HG03342 (cell line): ENCODE data around the gene SERPINA12.

Source experiments
- ATAC-seq: cut with Tn5 transposase; IDR thresholded peaks from one replicate; pipeline ENCODE4 v1.9.1; 2021; ENCODE audit warnings: mild to moderate bottlenecking, moderate library complexity; ENCODE audit not compliant: unreplicated experiment

SERPINA12 gene, protein sequence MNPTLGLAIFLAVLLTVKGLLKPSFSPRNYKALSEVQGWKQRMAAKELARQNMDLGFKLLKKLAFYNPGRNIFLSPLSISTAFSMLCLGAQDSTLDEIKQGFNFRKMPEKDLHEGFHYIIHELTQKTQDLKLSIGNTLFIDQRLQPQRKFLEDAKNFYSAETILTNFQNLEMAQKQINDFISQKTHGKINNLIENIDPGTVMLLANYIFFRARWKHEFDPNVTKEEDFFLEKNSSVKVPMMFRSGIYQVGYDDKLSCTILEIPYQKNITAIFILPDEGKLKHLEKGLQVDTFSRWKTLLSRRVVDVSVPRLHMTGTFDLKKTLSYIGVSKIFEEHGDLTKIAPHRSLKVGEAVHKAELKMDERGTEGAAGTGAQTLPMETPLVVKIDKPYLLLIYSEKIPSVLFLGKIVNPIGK

DNA sequence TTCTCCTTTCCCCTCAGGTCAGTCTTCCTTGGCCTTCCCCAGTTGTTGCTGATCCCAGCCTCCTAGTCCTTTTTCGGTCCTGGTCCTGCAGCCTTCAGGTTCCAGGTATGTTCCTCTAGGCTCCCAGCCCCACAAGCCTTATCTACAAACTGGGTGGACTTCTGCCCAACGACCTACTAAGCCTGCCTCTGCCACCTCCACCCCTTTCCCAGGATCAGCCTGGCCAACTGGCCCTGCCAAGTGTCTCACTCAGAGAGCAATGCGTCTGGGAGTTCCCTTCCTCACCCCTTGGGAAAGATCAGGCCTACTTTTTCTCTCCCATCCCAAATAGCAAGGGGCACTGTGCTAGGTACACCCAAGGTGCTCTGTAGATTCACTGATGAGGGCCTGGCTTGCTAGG is at the start of gene SERPINA12:
Gene SERPINA12, minus strand, starts transcription at position 114 of the 400 bp plus-strand sequence. CDS start 11,072 bp downstream, outside the sequence.
- no peak for ATAC-seq

DNA sequence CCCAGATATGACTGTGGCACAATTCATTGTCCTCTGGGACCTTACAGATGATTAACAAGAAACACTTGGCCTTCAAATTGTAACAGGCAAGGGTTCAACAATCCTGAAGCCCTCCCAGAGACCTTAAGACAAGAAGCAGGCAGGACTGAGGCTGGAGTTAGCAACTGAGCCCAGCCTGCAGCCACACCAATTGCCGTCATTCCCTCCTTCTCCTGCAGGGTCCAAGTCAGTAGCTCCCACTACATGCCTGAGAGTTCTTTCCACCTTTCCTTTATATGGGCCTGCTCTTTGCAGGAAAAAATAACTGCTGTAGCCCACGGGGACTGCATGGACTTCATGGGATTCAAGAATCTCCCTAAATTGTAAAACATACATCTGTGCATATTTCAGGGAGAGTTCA is 49.6 kb upstream of the SERPINA12 start:
- no peak for ATAC-seq

DNA sequence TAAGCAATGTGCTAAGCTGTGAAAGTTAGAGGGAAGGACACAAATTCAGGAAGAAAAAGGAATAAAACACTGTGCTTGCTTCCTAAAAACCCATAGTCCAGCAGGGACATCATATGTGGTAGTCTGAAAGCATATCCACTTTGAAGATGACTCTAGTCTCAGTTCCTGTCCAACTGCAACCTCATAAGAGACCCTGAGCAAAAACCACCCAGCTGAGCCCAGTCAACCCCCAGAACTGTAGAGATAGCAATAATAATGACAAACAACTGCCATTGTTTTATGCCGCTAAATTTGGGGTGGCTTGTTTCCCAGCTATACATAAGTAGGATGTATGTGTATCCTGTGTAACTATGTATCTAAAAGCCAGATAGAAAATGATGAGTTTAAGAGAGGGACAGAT is 48.1 kb upstream of the SERPINA12 start:
- no peak for ATAC-seq

DNA sequence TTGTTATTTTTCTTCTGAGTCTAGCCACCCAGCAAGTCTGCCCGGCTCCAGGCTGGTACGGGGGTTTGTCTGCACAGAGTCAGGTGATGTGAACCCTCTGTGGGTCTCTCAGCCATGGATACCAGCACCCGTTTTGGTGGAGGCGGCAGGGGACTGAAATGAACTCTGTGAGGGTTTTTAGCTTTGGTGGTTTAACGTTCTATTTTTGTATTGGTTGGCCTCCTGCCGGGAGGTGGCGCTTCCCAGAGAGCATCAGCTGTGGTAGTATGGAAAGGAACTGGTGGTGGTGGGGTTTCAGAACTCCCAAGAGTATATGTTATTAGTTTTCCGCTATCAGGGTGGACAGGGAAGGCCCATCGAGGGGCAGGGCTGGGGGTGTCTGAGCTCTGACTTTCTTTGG is 46.7 kb upstream of the SERPINA12 start:
- no peak for ATAC-seq

DNA sequence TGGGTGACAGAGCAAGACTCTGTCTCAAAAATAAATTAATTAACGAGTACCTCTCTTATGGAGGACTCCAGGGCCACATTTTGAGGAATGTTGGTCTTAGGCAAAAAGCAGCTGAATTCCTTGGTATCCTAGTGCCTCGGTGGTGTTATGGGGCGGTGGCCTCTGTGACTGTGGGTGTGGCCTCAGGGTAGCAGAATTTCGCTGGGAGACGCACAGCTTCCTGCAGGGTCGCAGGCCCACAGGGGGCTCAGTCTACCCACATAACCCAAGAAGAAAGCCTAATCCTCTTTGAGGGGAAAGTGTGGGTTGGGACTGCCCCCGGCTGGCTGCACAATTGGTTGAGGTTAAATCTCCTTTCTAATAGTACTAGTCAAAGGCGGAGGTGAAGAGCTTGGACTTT is 40.8 kb upstream of the SERPINA12 start:
- no peak for ATAC-seq

DNA sequence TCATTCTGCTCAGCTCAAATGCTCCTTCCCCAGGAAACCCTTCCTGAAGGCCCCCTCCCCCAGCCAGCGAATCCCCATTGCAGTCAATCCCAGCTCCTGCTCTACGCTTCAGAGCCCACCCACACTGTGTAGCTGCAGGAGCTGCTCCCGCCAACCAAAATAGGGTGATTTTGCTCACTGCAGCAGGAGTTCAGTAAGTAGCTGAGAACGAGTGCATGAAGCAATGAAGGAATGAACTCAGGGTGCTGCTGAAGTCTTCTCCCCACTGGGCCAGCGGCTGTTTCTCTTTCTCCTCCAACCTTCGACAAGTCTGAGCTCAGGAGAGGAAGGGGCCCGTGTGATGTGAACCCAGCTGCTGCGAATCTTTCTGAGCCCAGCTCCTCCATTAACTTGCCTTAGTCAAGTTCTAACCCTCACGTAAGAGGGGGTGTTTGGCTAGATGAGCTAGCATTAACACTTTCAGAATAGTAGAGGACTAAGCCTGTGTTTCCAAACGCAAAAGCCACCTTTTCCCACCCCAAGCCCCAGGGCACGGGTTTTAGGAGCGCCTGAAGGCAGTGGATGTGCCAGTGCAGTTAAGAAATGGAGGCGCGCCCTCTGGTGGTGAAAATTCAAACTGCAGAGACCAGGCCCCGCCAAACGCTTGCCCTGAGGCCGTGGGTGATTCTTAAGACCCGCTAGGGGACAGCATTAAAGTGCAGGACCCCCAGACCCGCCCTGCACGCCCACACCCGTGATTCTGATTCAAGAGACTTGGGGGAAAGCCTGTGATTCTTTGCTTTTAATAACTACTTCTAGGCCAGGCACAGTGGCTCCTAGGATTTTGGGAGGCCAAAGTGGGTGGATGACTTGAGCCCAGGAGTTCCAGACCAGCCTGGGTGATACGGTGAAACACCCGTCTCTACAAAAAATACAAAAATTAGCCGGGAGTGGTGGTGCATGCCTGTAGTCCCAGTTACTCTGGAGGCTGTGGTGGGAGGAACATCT is 40.0 kb upstream of the SERPINA12 start:
- no peak for ATAC-seq

DNA sequence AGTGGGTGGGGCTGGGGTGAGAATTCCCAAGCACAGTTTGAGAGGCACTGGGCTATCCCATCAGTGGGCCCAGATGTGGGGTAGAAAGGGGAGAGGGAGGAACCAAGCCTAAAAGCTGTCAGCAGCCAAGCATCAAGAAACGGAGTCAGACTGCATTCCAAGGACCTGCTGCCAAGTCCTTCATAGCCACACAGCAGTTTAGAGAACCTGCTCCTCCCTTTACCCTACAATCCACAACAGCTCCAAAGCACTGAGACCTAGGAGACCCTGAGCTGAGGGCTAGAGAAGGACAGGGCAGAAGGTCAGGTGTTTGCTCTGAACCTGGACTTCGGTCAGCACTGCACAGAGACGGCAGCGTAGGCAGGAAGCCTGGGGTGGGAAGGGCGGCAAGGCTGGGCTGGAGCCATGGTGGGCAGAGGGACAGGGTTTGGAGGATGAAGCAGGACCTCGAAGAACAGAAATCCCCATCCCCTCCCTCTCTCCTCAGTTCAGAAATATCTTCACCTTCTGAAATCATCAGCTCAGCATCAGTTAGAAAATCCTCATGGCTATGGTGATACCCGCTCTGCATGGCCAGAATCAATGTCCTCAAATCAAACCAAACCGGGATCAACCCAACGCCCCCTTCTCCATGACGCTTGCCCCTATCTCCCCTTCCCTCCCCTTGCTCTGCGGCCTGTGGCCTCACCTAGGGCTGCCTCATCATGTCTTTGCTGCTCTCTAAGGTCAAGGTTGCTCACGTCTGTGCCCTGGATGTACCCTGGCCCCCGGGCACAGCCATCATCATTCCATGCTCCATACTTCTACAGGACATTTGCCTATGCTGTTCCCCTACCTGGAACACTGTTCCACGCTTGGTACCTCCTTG is 39.1 kb upstream of the SERPINA12 start:
- ATAC-seq: no peak

DNA sequence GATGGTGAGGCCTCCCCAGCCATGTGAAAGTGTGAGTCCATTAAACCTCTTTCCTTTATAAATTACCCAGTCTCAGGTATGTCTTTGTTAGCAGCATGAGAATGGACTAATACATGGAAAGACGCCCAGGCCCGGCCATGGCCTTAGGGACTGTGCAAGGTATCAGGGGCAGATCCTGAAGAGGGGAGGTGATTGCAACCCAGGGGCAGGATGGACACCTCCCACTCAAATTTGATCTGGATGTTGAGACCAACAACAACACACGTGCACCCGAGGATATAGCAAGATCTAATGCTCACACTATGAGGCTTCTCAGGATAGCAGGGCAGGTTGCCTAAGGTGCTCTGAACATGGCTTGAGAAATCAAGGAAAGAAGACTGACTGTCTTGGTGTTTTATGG is 38.5 kb upstream of the SERPINA12 start:
- ATAC-seq: no peak

DNA sequence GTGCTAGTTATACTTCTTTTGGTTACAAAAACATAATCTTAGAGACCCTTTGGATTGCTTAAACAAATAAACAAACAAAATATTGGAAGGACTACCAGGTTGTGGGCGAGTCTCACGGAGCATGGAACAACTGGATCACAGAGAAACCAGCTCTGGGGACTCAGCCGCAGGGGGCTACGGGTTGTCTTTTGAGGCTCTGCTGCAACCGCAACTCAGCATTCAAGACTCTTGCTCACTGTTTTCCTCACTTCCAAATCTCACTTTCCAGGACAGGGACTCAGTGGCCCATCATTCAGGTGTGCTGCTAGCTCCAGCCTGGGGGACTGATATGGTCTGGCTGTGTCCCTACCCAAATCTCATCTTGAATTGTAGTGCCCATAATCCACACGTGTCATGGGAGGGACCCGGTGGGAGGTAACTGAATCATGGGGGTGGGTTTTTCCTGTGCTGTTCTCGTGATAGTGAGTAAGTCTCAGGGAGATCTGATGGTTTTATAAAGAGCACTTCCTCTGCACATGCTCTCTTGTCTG is 37.9 kb upstream of the SERPINA12 start:
- no peak for ATAC-seq

DNA sequence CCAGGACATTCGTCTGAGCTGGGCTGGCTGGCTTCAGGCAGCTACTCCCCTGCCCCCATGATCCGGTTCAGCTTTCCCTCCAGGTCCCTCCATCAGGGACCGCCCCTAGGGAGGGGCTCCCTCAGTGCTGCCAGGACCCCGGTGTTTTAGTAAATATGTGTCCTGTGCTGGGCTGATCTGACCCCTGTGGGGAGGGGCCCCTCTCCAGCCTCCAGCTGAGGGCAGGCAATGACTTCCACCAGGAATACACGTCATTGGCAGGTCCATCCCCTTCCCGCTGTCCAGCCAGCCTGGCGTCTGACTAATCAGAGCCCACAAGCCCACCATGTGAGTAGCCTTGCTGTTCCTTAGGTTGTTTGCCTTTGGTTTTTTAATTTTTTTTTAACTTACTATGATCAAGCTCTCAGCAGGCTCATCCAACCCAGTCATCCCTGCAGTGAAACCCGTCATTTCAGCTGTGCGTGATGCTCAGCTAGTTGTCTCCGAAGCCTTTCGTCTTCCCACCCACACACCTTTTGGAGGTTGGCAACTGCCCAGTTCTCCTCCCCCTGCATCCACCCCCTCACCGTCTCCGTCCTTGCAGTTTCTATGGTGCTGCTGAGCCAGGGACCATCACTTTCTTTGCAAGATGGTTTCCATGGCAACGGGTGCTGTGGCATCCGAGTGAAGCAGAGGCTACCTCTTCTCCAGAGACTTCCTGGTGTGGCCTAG is 36.0 kb upstream of the SERPINA12 start:
- no peak for ATAC-seq

DNA sequence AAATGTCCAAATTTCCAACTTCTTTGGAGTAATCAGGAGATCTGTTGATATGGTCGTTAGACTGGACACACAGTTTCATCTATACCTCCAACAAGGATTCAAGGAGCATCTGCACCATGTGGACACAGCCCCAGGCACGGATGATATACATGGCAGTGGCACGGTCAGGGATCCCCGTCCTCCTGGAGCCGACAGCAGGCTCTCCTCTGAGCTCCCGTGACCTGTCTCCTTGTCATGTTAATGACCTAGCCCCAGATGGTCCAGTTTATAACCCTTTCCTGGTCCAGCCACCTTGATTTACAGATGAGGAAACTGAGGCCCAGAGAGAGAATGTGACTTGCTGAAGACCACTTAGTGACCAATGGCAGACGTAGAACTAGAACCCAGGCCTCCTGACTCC is 35.5 kb upstream of the SERPINA12 start:
- ATAC-seq: no peak

DNA sequence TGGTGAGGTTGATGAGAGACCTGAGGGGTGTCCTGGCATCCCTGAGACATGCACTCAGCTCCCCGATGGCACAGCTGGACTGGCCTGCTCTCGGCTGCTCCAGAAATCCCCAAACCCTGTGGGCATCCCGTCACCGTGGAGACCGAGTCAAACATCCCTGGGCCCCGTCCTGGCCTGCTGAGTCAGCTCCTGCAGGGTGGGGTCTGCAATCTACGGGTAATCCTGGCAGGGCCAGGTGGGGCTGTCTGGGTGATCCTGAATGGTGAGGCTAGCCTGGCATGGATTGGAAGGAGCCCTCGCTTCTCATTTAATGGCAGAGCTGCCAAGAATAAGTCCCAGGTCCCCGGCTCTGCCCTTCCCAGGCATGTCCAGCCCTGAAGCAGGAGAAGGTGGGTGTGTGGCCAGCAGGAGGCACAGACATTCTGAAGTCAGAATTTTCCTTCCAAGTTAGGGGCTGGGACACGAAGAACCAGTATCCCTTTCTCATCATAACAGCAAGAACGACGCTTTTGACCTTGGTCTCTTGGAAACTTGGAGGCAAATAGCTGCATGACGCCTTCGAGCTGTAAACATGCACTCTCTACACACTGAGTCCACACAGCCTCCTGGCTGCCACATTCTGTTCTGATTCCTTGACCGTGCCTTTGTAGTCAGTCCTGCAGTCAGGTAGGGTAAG is 34.3 kb upstream of the SERPINA12 start:
- no peak for ATAC-seq

DNA sequence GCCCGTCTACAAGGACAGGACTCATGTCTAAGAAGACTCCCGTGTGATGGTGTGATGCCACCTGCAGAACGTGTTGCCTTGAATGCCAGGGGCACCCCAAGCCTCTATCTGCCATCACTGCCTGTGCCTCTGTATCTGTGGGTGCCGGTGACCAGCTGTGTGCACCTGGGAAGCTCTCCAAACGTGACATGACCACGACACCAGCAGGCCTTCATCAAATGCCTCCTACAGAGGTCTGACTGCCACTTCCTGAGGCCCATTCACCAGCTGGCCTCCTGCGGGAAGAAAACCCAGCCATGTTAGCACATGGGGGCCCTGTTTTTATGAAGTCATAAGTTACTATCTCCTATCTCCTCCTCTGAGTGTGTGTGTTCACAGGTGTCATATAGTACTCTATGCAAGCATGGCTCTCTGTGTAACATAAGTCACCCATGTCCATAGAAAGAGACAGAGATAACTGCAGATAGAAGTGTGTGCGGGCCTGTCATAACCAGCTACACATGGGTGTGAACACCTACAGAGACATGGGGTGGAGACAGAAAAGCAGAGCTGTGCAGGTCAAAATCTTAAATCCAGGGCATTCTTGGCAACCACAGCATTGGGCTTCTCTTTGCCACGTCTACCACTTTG is 33.7 kb upstream of the SERPINA12 start:
- no peak for ATAC-seq

DNA sequence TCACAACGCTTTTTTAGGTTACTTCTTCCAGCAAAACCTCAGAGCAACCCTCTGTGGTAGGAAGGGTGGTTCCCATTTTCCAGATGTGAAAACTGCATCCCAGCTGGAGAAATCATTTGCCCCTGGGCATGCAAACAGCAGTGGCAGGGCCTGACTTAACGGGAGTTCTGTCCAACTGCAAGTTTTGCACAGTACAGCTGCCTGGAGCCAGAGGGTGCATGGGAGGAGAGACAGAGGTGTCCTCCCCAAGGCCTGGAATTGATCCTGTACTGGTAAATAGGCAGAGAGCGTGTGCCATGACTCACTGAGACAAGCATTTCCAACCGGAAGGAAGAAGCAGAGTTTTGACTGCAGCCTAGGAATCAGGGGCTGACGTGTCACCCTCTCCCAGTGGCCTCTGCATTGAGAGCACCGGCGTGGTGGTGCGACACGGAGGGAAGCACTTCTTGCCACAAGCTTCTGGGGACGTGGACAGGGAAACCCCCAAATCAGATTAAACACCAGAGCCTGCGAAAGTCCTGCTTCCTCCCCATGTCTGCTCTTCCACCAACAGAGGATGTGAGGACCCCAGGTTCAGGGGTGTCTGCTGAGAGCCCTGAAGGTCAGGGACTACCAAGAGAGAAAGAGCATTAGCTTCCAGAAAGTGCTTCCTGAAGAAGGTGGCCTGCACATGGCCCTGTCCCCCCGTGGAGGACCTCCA is 33.0 kb upstream of the SERPINA12 start:
- no peak for ATAC-seq

DNA sequence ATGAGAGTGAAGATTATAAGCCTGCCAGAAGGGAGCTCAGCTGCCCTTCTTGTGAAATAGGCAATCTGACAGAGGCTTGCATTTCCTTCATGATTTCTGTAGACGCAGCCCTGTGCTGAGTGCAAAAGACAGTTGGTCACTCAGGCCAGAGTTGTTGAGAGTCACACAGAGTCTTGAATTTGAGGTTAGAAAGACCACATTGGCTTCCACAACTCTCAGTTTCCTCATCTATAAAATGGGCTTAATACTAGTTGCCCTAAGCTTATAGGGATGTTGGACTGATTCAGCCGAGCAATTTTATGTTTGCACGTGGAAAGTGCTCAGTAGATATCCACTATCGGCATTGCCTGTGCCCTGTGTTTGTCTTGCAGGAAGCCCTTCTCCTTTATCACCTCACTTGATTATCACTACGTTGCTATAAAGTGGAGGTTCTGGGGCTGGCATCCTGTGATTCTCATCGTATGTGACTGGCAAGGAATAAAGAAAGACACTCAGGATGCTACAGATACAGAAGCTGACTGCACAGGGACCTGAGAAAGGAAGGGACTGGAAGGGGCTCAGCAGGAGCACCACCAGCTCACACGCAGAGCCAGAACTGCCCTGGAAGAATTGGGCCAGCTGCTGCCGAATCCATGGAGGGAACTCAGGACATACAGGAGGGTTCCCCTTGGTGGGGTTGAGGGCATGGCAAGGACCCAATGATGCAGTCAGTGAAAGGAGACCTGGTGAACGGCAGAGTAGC is 32.1 kb upstream of the SERPINA12 start:
- ATAC-seq: no peak

DNA sequence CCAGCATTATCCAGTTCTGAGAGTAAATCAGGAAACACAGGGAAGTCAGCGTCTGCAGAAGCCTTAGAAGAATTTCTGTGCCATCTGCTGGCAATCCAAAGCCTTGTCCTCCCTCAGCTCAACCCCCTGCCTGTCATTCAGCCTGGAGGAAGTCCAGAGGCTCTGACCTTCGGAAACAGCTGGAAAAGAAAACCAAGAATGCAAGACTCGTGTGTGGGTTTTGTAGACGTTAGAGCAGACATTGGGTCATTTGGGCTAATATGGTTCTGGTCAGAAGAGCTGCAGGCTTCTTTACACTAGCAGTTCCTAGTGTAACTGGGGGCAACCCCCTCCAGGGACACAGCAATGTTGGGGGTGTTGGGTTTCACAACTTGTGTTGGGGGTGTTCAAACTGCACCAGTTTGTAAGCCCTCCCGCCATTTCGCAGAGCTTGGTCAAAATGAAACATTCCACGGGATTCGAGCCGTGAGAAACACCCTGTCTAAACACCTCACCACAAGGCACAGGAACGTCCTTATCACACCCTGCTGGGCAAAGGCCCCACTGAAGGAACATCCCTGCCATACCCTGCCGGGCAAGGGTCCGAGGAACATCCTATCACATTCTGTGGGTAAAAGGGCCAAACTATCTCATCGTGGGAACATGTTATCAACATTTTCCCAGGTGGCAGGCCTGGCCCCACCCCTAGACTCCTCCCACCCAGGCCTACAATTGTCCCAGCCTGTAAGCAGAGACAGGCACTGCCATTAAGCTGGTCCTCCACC is 30.9 kb upstream of the SERPINA12 start:
- ATAC-seq: no peak

DNA sequence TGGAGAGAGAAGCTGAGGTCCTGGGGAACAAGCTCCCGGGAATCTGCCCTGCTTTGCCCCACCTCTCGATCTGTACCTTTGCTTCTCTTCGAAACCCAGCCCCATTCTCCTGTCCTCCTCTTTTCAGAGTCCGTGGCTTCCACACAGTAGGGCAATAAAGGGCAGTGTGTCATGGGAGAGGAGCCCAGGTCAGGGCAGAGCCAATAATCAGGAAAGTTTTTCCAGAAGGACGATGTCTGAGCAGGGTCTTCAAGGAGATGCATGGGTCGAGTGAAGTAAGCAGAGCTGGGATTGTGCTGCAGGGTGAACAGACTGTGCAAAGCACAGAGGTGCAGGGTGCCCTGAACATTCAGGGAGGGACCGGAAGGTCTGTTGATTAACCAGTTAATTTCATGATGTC is 29.9 kb upstream of the SERPINA12 start:
- no peak for ATAC-seq
